ENCODE data around the gene SLAMF8. TPM values are rescaled to one million over a fixed set of nuclear protein-coding genes. Genes with fewer than 3 reads are reported as not detected.

SLAMF8 gene
- total RNA-seq, 1 experiment from 2014 or later = not detected

GRCh38 chr1:159866905-159867663, 40.4 kb downstream of the SLAMF8 start:
- H3K4ac ChIP-seq (ENCODE audit: low read depth, low read length) = no peak overlapping the region
- no peak overlapping the region for H3T11ph ChIP-seq (ENCODE audit: low read length)
- no peak overlapping the region for H3K27ac ChIP-seq (ENCODE audit: insufficient read length, low read depth, low read length)
- no peak overlapping the region for H3K27ac Mint-ChIP-seq
- peaks cover 21% of the 10 kb centered on the region for H3K27me3 Mint-ChIP-seq (ENCODE audit: low read depth)
- no peak overlapping the region for H3K23ac ChIP-seq (ENCODE audit: insufficient read length, low read depth, low read length)
- no peak overlapping the region for H3K4me3 Mint-ChIP-seq
- H3K4me1 Mint-ChIP-seq = peaks cover 18 to 24% of the 10 kb centered on the region in 2 experiments
- H3K79me1 ChIP-seq (ENCODE audit: insufficient read depth, low read depth, low read length, poor library complexity, severe bottlenecking) = no peaks in the 10 kb centered on the region
- H3K56ac ChIP-seq (ENCODE audit: insufficient read length, low read depth, low read length) = no peak overlapping the region
- H3K14ac ChIP-seq (ENCODE audit: insufficient read depth, low read length) = no peak overlapping the region
- H2BK20ac ChIP-seq (ENCODE audit: low read depth, low read length, poor library complexity, severe bottlenecking) = no peak overlapping the region
- no peaks in the 10 kb centered on the region for H3K27me3 ChIP-seq (ENCODE audit: insufficient read depth, low read length)
- no peaks in the 10 kb centered on the region for H3K4me1 ChIP-seq (ENCODE audit: insufficient read depth, low read length)
- H3K79me2 ChIP-seq (ENCODE audit: insufficient read depth, low read length) = no peaks in the 10 kb centered on the region
- H2AFZ ChIP-seq (ENCODE audit: low read length) = no peak overlapping the region
- no peak overlapping the region for H4K91ac ChIP-seq (ENCODE audit: insufficient read length, low read depth, low read length)
- no peak overlapping the region for H2BK5ac ChIP-seq (ENCODE audit: insufficient read length, low read length)
- TF ChIP-seq CTCF (conservative IDR thresholded peaks at IDR 0.05) = no peak
- H4K8ac ChIP-seq (replicated peaks; ENCODE audit: insufficient read length, low read depth, low read length) = no peak overlapping the region
- no CpG with 5 or more reads among the region's 14 CpGs for WGBS (ENCODE audit: extremely low coverage, insufficient read length, low lambda C conversion rate)
- H3K18ac ChIP-seq (ENCODE audit: insufficient read length, low read depth, low read length) = no peak overlapping the region
- no peak overlapping the region for H2BK15ac ChIP-seq (ENCODE audit: low read depth, low read length)
- H4K5ac ChIP-seq (ENCODE audit: insufficient read length, low read depth, low read length) = no peak overlapping the region
- no peaks in the 10 kb centered on the region for H3K23me2 ChIP-seq (ENCODE audit: insufficient read length, low read depth, low read length, poor library complexity, severe bottlenecking)
- no peak overlapping the region for H2AK5ac ChIP-seq (ENCODE audit: insufficient read length, low read length)
- no peaks in the 10 kb centered on the region; a peak in 1 of 7 replicates for H3K36me3 Mint-ChIP-seq (ENCODE audit: insufficient read depth in 1 of 3, low read depth in 3 of 3)
- no peak for DNase-seq
- H2BK120ac ChIP-seq (ENCODE audit: low read depth, low read length, poor library complexity, severe bottlenecking) = no peak overlapping the region
- no peaks in the 10 kb centered on the region for H3K9me3 ChIP-seq (ENCODE audit: control insufficient read depth, low read depth, low read length)
- H4K20me1 ChIP-seq (ENCODE audit: control insufficient read depth, insufficient read depth, insufficient read length) = peaks cover 2% of the 10 kb centered on the region
- H3K4me2 ChIP-seq (ENCODE audit: insufficient read depth, insufficient read length, low read length) = no peak overlapping the region
- H3K9me3 Mint-ChIP-seq = no peaks in the 10 kb centered on the region
- no peak overlapping the region for H2BK12ac ChIP-seq (ENCODE audit: insufficient read length, low read depth, low read length)
- no peak overlapping the region for H3K9ac ChIP-seq (ENCODE audit: extremely low read depth, insufficient read length, low read length)
